ENCODE measurements around the gene RAB5B.

The RAB5B gene

GRCh38 chr12:55938826-55939501 lies 34.9 kb upstream of the RAB5B start:
- Histone ChIP-seq H3K27ac (ENCODE audit: low read depth, low read length) (no peak overlapping the region), H3K9me2 (replicated peaks; ENCODE audit: insufficient read depth, low read length) (no peaks in the 10 kb centered on the region), H3K4me2 (ENCODE audit: low read depth, low read length, poor library complexity, severe bottlenecking) (no peak overlapping the region), H3K9ac (ENCODE audit: low read length) (no peak overlapping the region), H3F3A (ENCODE audit: insufficient read depth) (0 out of 2 replicates have a peak, but pooled peaks cover 4% of the 10 kb centered on the region), H2AFZ (ENCODE audit: low read depth, low read length, severe bottlenecking) (no peak overlapping the region), H3K27me3 (ENCODE audit: low read length) (no peaks in the 10 kb centered on the region), H3K36me3 (ENCODE audit: low read length) (peaks cover 9% of the 10 kb centered on the region; the same call in 1 of the 2 replicates), H4K20me1 (ENCODE audit: low read depth, low read length) (no peaks in the 10 kb centered on the region), H3K4me3 (ENCODE audit: insufficient read depth, low read length, poor library complexity, severe bottlenecking) (no peak overlapping the region), H3K79me2 (ENCODE audit: insufficient read depth, low read length) (no peaks in the 10 kb centered on the region), H3K9me3 (ENCODE audit: insufficient read depth, low read length) (no peaks in the 10 kb centered on the region)
- TF ChIP-seq EZH2phosphoT487 (conservative IDR thresholded peaks at IDR 0.05; ENCODE audit: low read length), result no peak
- no peak for TF ChIP-seq CTCF (IDR thresholded peaks at IDR 0.05; ENCODE audit: insufficient read depth, low read length, poor library complexity, severe bottlenecking)

- Histone ChIP-seq H4K20me1 (ENCODE audit: low read depth, low read length) (no peaks in the 10 kb centered on the region), H3K36me3 (ENCODE audit: low read length) (peaks cover 11% of the 10 kb centered on the region; the same call in 1 of the 2 replicates), H3K9me2 (replicated peaks; ENCODE audit: insufficient read depth, low read length) (no peaks in the 10 kb centered on the region), H3K27me3 (ENCODE audit: low read length) (no peaks in the 10 kb centered on the region), H3K27ac (ENCODE audit: low read depth, low read length) (peak overlapping the region; percentile 18; the same call in 1 of the 2 replicates), H3K9ac (ENCODE audit: low read length) (peak overlapping the region; percentile 19; the same call in 1 of the 2 replicates), H3F3A (ENCODE audit: insufficient read depth) (0 out of 2 replicates have a peak, but pooled peaks cover 4% of the 10 kb centered on the region), H3K9me3 (ENCODE audit: insufficient read depth, low read length) (no peaks in the 10 kb centered on the region), H2AFZ (ENCODE audit: low read depth, low read length, severe bottlenecking) (peak overlapping the region; percentile 29), H3K79me2 (ENCODE audit: insufficient read depth, low read length) (no peaks in the 10 kb centered on the region), H3K4me3 (ENCODE audit: insufficient read depth, low read length, poor library complexity, severe bottlenecking) (no peak overlapping the region), H3K4me2 (ENCODE audit: low read depth, low read length, poor library complexity, severe bottlenecking) (peak overlapping the region; percentile 22)
- TF ChIP-seq CTCF (IDR thresholded peaks at IDR 0.05; ENCODE audit: insufficient read depth, low read length, poor library complexity, severe bottlenecking) (peak; percentile 88), EZH2phosphoT487 (conservative IDR thresholded peaks at IDR 0.05; ENCODE audit: low read length) (no peak)
Measured at GRCh38 chr12:55940065-55940732, 33.7 kb upstream of the RAB5B start.

GRCh38 chr12:55942055-55942454 lies 31.8 kb upstream of the RAB5B start:
- Histone ChIP-seq H3K9me2 (replicated peaks; ENCODE audit: insufficient read depth, low read length) (no peaks in the 10 kb centered on the region), H4K20me1 (ENCODE audit: low read depth, low read length) (no peaks in the 10 kb centered on the region), H3K27me3 (ENCODE audit: low read length) (no peaks in the 10 kb centered on the region), H3K4me2 (ENCODE audit: low read depth, low read length, poor library complexity, severe bottlenecking) (no peak overlapping the region), H3F3A (ENCODE audit: insufficient read depth) (0 out of 2 replicates have a peak, but pooled peaks cover 4% of the 10 kb centered on the region), H3K9ac (ENCODE audit: low read length) (no peak overlapping the region), H3K4me3 (ENCODE audit: insufficient read depth, low read length, poor library complexity, severe bottlenecking) (no peak overlapping the region), H3K79me2 (ENCODE audit: insufficient read depth, low read length) (no peaks in the 10 kb centered on the region), H3K9me3 (ENCODE audit: insufficient read depth, low read length) (no peaks in the 10 kb centered on the region), H3K27ac (ENCODE audit: low read depth, low read length) (no peak overlapping the region), H3K36me3 (ENCODE audit: low read length) (peaks cover 11% of the 10 kb centered on the region; the same call in 1 of the 2 replicates), H2AFZ (ENCODE audit: low read depth, low read length, severe bottlenecking) (no peak overlapping the region)
- TF ChIP-seq CTCF (IDR thresholded peaks at IDR 0.05; ENCODE audit: insufficient read depth, low read length, poor library complexity, severe bottlenecking) (no peak), EZH2phosphoT487 (conservative IDR thresholded peaks at IDR 0.05; ENCODE audit: low read length) (no peak)
